SK-N-MC (cell line): ENCODE measurements around the gene AMZ1.

ENCODE experiments used
- EZH2 ChIP-seq: fragments of 200-600 bp; sonication (generic); IDR thresholded peaks from one replicate; pipeline ENCODE4 v1.6.1; 2017; ENCODE audit warnings: antibody characterized with exemption
- FOXP2 ChIP-seq: optimal IDR thresholded peaks from 2 replicates; pipeline ENCODE3; 2011; ENCODE audit warnings: mild to moderate bottlenecking, moderate library complexity; ENCODE audit not compliant: insufficient read depth; ENCODE audit errors: extremely low read length, control extremely low read depth
- POLR2AphosphoS5 ChIP-seq: IDR thresholded peaks from 2 replicates; pipeline ENCODE4 v1.6.1; 2012; ENCODE audit warnings: mild to moderate bottlenecking, low read depth, low read length, borderline replicate concordance

GRCh38 chr7:2687881-2688318 lies at the start of gene AMZ1:
- TF ChIP-seq EZH2 (no peak), POLR2AphosphoS5 (no peak), FOXP2 (no peak)
